Head of caudate nucleus (tissue), 42 donors: ENCODE measurements around the gene MAP3K19.
"Not testable (repeated sequence)": the region's sequence is repeated elsewhere in the genome, so short reads cannot be mapped to it uniquely, and the experiment has no call there.

Experiments used
- DNase-seq, 42 donors: peaks; one replicate each; pipeline versions ENCODE4 v3.0.0 to v3.0.0-alpha.2; 2020 to 2021; ENCODE audit warnings: mixed read lengths in 7 of 42
- intact Hi-C: fragments of 100-400 bp; cut with DNase I; formaldehyde crosslinking; loops from one replicate; pipeline ENCODE4 v1.15.0; 2022

The MAP3K19 gene

GRCh38 chr2:135047300-135047699 is at the start of gene MAP3K19:
MAP3K19 (minus strand) TSS chr2:135047447; CDS start chr2:135024647, 22,800 bp downstream.
- intact Hi-C loops, result no loop called here

DNA sequence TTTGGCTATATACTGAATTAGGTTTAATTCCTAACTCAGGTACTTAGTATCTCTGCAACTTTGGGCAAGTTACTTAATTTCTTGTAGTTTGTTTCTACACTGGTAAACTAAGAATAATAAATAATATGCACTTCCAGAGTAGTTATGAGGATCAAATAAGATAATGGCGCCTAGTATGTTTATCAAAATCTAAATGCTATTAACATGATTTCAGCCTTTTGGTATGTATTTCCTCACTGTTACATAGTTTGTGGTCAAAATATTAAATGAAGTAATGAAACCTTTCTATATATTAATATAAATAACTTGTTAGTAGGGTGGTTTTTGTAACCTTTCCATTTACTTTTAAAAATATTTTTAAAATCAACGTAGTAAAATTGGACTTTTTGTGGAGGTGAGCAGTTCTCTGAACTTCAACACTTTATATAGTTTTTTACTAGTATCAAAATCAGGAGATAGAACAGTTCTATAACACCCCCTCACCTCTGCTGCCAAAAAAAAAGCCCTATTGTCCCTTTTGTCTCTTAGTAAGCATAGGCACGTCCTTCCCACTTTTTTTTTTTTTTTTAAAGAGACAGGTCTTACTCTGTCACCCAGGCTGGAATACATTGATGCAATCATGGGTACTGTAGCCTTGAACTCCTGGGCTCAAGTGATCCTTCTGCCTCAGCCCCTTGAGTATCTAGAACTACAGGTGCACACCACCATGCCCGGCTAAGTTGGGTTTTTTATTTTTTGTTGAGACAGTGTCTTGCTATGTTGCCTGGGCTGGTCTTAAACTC is 49.6 kb upstream of the MAP3K19 start:
- DNase-seq, result no peak
- intact Hi-C loops, result no loop called here

More at GRCh38 chr2:135047300-135047699, at the start of gene MAP3K19:
- no peak for DNase-seq

DNA sequence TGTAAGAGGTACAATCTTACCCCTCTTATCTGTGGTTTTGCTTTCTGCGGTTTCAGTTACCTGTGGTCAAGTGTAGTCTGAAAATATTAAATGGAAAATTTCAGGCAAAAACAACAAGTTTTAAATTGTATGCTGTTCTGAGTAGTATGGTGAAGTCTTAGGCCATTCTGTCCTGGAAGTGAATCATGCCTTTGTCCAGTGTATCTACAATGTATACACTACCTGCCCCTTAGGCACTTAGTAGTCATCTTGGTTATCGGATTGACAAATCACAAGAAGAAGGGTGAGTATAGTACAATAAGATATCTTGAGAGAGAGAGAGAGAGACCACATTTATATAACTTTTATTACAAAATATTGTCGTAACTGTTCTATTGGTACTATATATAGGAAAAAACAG is 48.3 kb upstream of the MAP3K19 start:
- intact Hi-C loops, result no loop called here
- DNase-seq, result no peak

GRCh38 chr2:135094508-135094907 is 47.3 kb upstream of the MAP3K19 start:
- intact Hi-C loops, result no loop called here
- no peak for DNase-seq

GRCh38 chr2:135093670-135094330 is 46.6 kb upstream of the MAP3K19 start:
- no peak for DNase-seq
- intact Hi-C loops, result no loop called here

DNA sequence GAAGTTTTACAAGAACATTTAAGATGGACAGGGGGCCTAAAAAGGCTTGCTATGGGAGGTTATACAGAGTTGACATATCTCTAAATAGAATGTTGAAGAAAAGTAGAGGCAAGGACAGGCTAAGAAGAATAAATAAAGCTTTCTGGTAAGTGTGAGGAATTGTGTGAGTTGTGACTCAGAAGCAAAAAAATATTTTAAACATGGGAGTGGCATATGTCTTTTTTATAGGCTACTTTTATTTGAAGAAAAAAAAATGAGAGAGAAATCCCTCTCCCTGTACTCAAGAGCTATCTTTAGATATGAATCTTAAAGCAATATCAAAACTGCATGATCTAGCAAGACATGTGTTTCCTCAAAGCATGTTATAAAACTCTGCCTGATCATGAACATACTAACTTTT is 45.9 kb upstream of the MAP3K19 start:
- intact Hi-C loops, result no loop called here

DNA sequence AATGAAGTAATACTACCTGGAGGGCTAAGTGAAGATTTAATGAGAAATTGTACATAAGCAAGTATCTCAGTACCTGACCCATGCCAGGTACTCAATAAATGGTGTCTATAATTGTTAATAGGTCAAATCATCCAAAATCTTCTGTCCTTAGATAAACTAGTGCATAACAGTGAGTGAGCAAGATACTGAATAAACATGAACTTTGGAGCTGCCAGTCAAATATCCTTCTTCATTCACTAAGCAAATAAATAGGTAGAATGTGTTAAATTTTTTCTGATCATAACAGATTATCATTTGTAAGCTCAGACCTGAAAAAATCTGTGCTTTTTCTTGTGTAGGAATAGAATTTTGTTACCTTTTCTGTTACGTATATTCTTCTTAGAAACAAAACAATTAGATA is 44.4 kb upstream of the MAP3K19 start:
- intact Hi-C loops, result no loop called here
- DNase-seq, result no peak

More for the DNA sequence above, 45.9 kb upstream of the MAP3K19 start:
- DNase-seq, result no peak

- DNase-seq, intact Hi-C loops: not testable (repeated sequence)
Measured at GRCh38 chr2:135089597-135089996, 42.4 kb upstream of the MAP3K19 start.

DNA sequence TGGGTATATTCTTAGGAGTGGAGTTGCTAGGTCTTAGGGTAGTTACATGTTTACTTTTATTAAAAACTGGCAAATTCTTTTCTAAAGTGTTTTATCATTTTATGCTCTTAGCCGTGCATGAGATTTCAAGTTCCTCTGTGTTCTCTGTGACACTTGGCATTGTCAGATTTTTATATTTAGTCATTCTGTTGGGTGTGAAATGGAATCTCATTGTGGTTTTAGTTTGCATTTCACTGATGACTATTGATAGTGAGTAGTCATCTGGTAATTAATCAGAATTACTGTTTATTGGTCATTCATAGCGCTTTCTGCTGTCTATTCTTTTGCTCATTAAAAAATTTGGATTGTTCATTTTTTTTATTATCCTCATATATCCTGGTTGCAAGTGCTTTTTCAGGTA is 39.0 kb upstream of the MAP3K19 start:
- DNase-seq, result no peak
- intact Hi-C loops, result no loop called here

DNA sequence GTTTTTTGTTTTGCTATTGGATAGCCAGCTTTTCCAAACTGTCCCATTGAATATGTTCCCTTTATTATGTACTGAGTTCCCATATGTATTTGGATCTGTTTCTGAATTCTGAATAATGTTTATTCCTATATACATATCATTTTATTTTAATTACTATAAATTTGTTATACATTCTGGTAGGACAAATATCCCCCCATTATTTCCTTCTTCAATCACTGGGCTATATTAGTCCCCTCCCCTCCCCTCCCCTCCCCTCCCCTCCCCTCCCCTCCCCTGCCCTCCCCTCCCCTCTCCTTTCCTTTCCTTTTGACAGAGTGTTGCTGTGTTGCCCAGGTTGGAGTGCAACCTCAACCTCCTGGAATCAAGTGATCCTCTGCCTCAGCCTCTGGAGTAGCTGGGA is 31.2 kb upstream of the MAP3K19 start:
- DNase-seq, result no peak
- intact Hi-C loops, result no loop called here

- intact Hi-C loops, result no loop called here
- no peak for DNase-seq
Measured at GRCh38 chr2:135076556-135076955, 29.3 kb upstream of the MAP3K19 start.

DNA sequence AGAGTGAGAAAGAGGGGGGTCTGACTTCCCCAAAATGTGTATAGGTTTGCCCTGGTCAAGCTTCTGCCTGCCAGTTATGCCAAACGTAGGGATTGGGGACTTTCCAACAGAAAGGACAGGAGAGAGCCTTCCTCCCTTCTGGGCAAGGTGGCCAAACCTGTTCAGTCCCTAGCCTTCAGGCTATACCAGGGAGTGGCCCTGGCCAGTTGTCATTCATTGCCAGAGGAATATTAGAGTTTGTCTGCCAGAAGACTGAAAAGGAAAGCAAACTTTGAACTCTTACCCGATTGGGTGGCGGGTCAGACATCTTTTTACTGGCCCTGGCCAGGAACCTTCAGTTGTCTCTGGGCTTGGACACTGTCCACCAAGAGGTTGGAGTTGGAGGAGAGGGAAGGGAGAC is 27.0 kb upstream of the MAP3K19 start:
- intact Hi-C loops, result no loop called here
- DNase-seq, result no peak

DNA sequence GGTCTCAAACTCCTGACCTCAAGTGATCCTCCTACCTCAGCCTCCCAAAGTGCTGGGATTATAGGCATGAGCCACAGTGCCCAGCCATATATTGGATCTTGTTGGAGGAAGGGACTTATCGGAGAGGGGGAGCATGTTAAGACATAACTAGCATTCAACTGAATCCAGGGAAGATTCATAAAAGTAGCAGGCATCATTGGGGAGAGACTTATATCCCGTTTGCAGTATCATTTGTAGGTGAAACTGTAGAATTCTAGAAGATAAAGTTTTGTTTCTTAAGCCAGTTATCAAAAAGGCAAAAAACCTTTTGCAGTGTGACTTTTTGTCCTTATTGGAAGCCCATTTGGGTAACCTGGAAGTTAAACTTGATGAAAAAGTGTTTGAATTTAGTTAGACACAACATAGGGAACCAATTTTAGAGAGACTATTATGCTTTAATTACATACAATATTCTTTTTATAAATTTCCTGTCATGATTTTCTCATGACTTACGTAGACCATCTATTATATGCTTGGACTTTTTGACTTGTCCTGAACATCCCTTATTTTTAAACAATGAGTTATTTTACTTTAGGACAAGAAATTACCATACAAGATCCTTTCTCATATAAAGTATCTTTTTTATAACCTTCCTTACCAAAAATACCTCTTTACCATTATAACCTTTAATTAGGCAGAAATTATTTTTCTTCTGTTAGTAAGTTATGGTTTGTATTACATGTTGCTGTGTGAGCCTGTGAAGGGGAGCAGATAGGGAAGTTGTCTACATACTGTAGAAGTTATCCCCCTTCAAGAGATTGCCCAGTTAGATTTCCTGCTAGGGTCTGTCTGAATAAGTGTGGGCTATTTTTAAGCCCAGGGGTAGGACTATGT is 25.1 kb upstream of the MAP3K19 start:
- DNase-seq, result no peak
- intact Hi-C loops, result no loop called here

GRCh38 chr2:135066710-135067109 is 19.5 kb upstream of the MAP3K19 start:
- intact Hi-C loops, result no loop called here
- DNase-seq, result no peak

DNA sequence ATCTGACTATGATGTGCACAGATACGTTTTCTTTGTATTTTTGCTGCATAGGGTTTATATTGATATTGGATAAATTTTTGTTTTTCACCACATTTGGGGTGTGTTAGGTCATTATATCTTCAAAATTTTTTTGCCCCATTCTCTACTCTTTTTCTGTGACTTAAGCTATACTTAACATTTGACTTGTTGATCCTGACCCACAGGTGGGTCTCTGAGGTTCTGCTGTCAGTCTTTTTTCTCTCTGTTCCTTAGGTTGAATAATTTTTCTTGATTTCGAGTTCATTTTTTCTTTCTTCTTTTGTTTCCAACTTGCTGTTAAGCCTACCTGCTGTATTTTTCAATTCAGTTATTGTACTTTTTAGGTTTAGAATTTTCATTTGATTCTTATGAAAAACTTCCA is 16.9 kb upstream of the MAP3K19 start:
- DNase-seq, result no peak
- intact Hi-C loops, result no loop called here

DNA sequence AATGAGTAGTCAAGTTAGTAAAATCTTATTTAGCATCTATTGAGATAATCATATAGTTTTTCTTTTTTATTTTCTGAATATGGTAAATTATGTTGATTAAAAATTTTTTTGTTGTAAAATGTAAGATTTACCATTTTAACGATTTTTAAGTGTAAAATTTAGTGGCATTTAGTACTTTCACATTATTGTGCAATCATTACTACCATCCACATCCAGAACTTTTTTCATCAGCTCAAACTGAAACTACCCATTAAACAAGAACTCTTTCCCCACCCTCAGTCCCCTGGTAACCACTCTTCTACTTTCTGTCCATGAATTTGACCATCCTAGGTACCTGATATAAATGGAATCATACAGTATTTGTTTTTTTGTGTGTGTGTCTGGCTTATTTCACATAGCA is 16.0 kb upstream of the MAP3K19 start:
- intact Hi-C loops, result no loop called here
- DNase-seq, result no peak

DNA sequence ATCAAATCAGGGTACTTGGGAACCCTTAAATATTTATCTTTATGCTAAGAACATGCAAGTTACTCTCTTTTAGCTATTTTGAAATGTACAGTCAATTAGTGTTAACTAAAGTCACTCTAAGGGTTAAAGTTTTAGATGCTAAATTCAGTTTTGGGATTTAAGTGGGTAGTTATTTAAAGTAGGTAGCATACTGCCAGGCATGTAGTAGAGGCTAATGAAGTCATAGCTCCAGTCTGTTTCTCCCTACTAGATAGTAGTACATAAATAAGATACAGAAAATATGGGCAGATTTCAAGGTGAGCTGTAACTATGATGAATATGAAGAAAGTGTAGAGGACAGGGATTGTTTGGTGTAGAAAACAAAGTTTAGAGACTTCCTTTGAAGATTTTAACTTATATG is 12.3 kb upstream of the MAP3K19 start:
- no peak for DNase-seq
- intact Hi-C loops, result loop anchor here (10.0 kb wide), 1 partner anchor 475 kb away; the partner anchor contains the start of genes R3HDM1 and ZRANB3

- intact Hi-C loops, result loop anchor here (10.0 kb wide), 1 partner anchor 478 kb away; the partner anchor contains the start of genes R3HDM1 and ZRANB3
- no peak for DNase-seq
Measured at GRCh38 chr2:135056790-135057189, 9.5 kb upstream of the MAP3K19 start.

DNA sequence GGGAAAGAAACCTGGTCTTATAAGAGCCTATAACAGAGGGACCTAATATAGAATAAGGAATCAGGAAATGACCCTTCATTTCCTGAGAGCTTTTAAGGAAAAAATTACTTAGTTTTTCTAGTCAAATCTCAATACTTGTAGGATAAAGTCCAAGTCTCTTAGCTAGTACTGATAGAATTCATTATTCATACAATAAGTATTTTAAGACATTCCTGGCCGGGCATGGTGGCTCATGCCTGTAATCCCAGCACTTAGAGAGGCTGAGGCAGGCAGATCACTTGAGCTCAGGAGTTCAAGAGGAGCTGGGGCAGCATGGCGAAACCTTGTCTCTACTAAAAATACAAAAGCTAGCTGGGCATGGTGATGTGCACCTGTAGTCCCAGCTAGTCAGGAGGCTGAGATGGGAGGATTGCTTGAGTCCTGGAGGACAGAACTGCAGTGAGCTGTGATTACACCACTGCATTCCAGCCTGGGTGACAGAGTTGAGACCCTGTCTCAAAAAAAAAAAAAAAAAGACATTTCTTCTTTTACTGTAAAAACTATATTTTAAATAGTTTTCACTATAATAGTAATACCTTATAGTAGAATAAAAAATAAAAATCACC is 8.0 kb upstream of the MAP3K19 start:
- intact Hi-C loops, result loop anchor here (10.0 kb wide), 1 partner anchor 480 kb away; the partner anchor contains the start of genes R3HDM1 and ZRANB3
- DNase-seq, result no peak
